Activated CD4-positive, alpha-beta T cell treated with anti-CD3 and anti-CD28 coated beads, Interleukin-2, Interleukin-6, amounts not matched to agents 100 ng/mL and 50 ng/mL, durations not matched to agents 16 hours and 8 hours (primary cell): Measurements from ENCODE around the gene MSL3B.

Experiments
- DNase-seq: peaks from one replicate; pipeline ENCODE4 v3.0.0-alpha.2; 2020

The MSL3B gene

GRCh38 chr2:233852056-233852455 is 16.1 kb downstream of the MSL3B start:
- DNase-seq, result no peak

DNA sequence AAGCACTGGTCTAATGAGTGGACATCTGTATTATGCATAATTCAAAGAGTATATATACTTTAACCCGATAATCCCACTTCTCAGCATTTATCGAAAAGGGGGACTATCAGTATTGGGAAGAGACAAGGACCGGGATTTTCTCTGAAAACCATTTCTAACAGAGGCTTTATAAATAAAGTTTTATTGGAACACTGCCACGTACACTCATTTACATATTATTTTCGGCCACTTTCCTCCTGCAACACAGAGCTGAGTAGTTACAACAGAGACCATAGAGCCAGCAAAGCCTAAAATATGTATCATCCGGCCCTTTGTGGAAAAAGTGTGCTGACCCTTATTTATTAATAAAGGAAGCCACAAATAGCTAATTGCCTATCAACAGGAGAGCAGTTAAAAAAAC is 17.0 kb downstream of the MSL3B start:
- DNase-seq, result no peak

DNA sequence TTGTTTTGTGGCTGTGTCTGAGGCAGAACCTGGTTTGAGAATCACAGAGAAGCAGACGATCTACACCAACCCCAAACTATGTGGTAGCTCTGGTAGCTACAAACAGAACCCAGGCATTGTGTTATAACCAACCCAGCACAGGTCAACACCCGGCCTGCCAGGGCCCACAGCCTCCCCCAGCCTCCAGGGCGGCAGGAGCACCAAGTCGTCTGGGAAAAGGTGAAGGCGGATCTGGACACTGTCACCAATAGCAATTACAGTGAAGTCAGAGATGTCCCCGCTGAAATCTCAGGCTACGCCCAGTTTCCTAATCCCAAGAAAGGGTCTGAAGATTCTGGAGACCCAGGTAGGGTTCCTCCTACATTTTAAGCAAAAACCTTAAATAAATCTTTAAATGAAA is 17.4 kb downstream of the MSL3B start:
- DNase-seq, result no peak

- no peak for DNase-seq
These were observed 18.4 kb downstream of the MSL3B start for GRCh38 chr2:233849607-233850271.

GRCh38 chr2:233848276-233848675 is 19.9 kb downstream of the MSL3B start:
- no peak for DNase-seq

- DNase-seq, result no peak
These were observed 20.8 kb downstream of the MSL3B start for GRCh38 chr2:233847248-233847898.

DNA sequence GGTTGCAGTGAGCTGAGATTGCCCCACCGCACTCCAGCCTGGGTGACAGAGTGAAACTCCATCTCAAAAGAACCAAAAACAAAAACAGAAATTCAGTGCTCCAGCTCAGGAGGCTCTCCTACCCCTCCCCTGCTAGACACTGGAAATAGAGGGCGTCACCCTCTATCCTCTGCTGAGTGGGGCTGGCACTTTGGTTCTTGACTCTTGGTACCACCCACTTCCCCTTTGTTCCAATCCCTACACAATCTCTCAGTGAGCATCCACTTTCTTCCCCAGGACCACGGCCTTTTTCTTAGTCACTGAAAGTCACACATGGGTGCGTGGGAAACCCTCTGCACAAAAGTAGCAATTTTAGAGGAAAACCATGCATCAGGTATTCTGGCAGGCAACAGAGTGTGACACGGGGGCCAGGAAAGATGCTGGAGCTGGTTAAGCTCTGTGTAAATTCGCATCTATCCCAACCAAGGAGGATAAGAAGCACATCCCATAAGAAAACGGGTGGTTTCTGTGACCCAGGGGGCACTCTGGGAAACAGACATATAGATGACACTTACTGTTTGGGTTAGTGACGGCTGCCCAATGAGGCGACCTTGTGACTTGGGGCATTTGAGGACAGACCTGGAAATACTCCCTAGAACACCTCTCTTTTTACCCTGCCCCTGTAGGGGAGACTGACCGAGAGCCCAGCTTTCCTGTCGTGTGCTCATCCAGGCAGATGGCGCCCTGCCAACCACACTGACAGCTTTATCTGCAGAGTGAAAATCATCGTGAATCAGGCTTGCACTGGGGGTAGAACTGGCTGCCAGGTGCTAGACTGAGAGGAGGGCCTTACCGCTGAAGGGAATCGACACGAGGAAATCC is 21.6 kb downstream of the MSL3B start:
- DNase-seq, result no peak

DNA sequence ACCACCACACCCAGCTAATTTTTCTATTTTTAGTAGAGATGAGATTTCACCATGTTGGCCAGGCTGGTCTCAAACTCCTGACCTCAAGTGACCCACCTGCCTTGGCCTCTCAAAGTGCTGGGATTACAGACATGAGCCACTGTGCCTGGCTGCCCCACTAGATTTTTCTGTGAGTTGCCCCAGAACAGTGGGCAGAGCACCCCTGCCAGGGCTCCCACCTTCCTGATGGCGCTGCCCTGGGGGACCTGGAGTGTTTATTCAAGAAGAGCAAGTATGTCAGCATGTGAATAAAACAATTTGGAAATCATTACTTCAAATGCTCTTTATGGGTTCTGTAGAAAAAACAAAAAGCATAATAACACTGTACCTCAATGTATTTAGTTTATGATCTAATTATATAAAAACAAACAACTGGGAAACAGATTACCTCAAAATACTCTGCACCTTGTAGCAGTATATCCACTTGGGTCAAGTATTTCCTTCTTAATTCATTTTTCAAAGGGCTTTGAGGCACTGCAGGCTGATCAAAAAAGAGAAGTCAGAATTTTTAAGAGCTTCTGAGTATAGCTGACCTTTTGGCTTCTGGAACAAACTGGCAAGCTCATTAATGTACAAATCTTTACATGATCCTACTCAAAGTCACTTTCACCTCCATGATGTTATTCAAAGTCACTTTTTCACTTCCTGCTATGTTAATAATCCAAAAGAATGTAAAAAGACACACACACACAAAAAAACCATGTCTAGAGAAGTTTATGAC is 22.7 kb downstream of the MSL3B start:
- no peak for DNase-seq

DNA sequence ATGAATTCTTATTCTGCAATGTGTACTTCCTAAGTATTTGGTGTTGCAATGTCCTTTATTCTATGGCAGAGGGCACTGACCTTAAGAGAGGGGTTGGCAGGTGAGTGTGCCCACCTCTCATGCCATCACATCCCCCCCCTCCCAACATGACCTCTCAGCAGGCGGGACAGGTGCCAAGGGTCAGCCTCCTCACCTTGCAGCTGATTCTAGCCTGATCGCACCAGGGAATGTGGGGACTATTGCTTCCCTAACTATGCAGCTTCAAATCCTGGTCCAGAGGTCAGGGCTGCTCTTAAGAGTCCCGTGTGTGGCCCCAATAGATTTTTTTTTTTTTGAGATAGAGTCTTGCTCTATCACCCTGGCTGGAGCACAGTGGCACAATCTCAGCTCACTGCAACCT is 23.4 kb downstream of the MSL3B start:
- no peak for DNase-seq

- DNase-seq, result no peak
These were observed 23.9 kb downstream of the MSL3B start for GRCh38 chr2:233844064-233844807.

GRCh38 chr2:233841183-233841582 is 27.0 kb downstream of the MSL3B start:
- no peak for DNase-seq

GRCh38 chr2:233840520-233840919 is 27.7 kb downstream of the MSL3B start:
- no peak for DNase-seq

DNA sequence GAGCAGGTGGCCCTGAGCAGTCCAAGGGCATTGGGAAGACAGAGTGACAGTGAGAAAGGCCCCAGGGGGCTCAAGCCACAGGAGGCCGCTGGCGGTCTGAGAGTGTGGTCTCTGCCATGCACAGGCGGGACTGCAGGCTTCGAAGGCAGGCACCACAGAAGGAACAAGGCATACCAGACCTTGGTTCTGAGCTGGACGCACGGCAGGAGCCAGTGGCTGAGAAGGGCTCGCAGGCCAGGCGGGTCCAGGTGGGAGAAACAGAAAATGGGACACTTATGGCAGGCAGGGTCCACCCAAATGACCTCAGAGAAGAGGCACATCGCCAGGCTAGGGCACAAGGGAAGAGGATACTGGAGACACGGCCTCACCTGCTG is 28.8 kb downstream of the MSL3B start:
- DNase-seq, result no peak

GRCh38 chr2:233838726-233839446 is 29.3 kb downstream of the MSL3B start:
- DNase-seq, result no peak

- DNase-seq, result no peak
These were observed 29.9 kb downstream of the MSL3B start for GRCh38 chr2:233838251-233838650.

- no peak for DNase-seq
These were observed 30.4 kb downstream of the MSL3B start for GRCh38 chr2:233837694-233838229.

DNA sequence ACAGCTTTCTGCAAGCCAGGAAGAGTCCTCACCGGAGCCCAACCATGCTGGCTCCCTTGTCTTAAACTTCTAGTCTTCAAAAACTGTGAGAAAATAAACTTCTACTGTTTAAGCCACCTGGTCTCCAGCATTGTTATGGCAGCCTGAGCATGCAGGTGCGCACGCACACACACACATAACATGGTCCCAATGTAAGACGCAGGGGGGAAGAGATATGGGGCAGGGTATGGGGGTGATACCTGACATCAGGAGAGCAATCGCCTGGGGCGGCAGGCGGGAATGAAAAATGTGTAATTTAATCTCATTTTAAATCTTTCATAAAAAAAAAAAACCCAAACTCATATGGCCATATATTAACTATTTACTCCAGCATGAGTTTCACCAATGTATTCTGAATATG is 31.8 kb downstream of the MSL3B start:
- DNase-seq, result no peak

DNA sequence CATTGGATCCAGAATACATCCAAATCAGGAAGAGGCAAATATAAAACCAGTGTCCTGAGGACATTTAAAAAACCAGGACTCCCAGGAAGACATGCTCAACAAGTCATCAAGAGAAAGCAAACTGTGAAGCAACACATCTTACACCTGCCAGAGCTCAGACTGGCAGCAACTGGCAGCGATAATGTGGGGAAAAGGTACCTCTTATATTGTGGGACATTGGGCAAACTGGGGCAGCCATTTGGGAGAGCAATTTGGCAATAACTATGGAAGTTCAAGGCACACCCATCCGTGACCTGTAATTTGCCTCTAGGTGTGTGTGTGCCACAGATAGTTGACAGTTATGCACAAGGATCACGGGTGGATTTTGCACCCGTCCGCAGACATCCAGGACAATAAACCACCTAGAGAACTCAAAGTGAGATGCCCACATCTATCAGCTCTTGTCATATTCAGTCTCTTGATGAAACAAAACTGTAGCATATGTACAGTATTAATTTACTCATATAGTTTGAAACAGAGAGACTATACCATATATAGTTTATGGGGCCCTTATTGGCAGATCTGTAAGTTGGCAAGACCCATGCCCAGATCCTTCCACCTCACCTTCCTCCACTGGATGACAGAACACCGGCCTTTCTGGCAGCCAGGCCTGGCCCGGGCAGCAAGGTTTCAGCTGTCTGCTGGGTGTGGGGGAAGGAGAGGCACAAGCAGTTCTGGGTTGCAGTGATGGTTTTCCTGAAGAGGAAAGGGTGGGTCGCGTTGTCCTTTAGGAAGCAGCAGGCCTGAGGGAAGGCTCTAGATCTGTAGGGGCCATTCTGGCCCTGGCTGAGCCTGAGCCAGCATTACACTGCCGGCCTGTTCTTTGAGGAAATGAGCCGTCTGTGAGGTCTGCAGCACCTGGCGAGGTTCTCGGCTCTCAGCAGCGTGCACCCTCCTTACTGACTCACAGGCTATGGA is 32.7 kb downstream of the MSL3B start:
- DNase-seq, result no peak

DNA sequence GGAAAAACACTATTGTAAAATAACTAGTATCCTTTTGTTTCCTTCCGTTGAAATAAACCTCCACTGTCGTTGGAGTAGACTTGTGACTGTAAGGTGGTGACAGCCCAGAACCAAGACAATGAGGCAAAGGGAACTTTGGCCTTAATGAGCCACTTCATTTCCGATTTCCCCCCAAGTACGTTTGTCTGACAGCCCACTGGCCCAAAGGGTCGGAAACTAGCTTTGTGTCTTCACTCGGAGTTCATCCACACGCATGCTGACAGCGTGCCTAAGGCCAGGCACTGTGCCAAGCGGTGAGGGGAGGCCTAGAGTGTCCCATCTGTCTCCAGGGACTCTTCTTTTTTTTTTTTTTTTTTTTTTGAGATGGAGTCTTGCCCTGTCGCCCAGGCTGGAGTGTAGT is 34.8 kb downstream of the MSL3B start:
- no peak for DNase-seq

GRCh38 chr2:233832869-233833311 is 35.3 kb downstream of the MSL3B start:
- DNase-seq, result peak; percentile 13
